ENCODE measurements around the gene C1orf21. TPM values are rescaled to one million over a fixed set of nuclear protein-coding genes. Genes with fewer than 3 reads are reported as not detected.

The C1orf21 gene
- total RNA-seq, 1 donor from 2014 or later = 33.1 TPM

GRCh38 chr1:184379111-184379752, 7.6 kb upstream of the C1orf21 start:
- H3K27me3 Mint-ChIP-seq (ENCODE audit: low read depth) = peaks cover 13% of the 10 kb centered on the region
- H3K36me3 Mint-ChIP-seq = no peaks in the 10 kb centered on the region
- H3K4me1 Mint-ChIP-seq = peaks cover 2% of the 10 kb centered on the region
- no peak overlapping the region for H3K27ac Mint-ChIP-seq
- no peaks in the 10 kb centered on the region for H3K9me3 Mint-ChIP-seq
- H3K4me3 Mint-ChIP-seq = no peak overlapping the region
- TF ChIP-seq CTCF (IDR thresholded peaks at IDR 0.05; ENCODE audit: unreplicated experiment) = no peak
- DNase-seq (ENCODE audit: low spot score in 2 of 2, unreplicated experiment in 2 of 2) = no peak

GRCh38 chr1:184380468-184380867, 6.4 kb upstream of the C1orf21 start:
- H3K36me3 Mint-ChIP-seq = no peaks in the 10 kb centered on the region
- no peaks in the 10 kb centered on the region for H3K9me3 Mint-ChIP-seq
- no peak for DNase-seq (ENCODE audit: low spot score in 2 of 2, unreplicated experiment in 2 of 2)
- peaks cover 5% of the 10 kb centered on the region for H3K4me1 Mint-ChIP-seq
- no peak for TF ChIP-seq CTCF (IDR thresholded peaks at IDR 0.05; ENCODE audit: unreplicated experiment)
- peaks cover 21% of the 10 kb centered on the region for H3K27me3 Mint-ChIP-seq (ENCODE audit: low read depth)
- H3K4me3 Mint-ChIP-seq = no peak overlapping the region
- no peak overlapping the region for H3K27ac Mint-ChIP-seq

GRCh38 chr1:184383772-184384323, 3.0 kb upstream of the C1orf21 start:
- H3K4me1 Mint-ChIP-seq = peaks cover 19% of the 10 kb centered on the region
- H3K9me3 Mint-ChIP-seq = no peaks in the 10 kb centered on the region
- peaks cover 18% of the 10 kb centered on the region for H3K27me3 Mint-ChIP-seq (ENCODE audit: low read depth)
- no peak for TF ChIP-seq CTCF (IDR thresholded peaks at IDR 0.05; ENCODE audit: unreplicated experiment)
- no peak overlapping the region for H3K4me3 Mint-ChIP-seq
- no peaks in the 10 kb centered on the region for H3K36me3 Mint-ChIP-seq
- no peak for DNase-seq (ENCODE audit: low spot score in 2 of 2, unreplicated experiment in 2 of 2)
- H3K27ac Mint-ChIP-seq = no peak overlapping the region

GRCh38 chr1:184385865-184386311, 941 bp upstream of the C1orf21 start:
- peak overlapping the region; percentile 76 for H3K4me3 Mint-ChIP-seq
- H3K9me3 Mint-ChIP-seq = no peaks in the 10 kb centered on the region
- peaks cover 18% of the 10 kb centered on the region for H3K27me3 Mint-ChIP-seq (ENCODE audit: low read depth)
- H3K27ac Mint-ChIP-seq = peak overlapping the region; percentile 71
- TF ChIP-seq CTCF (IDR thresholded peaks at IDR 0.05; ENCODE audit: unreplicated experiment) = no peak
- peaks cover 37% of the 10 kb centered on the region for H3K4me1 Mint-ChIP-seq
- H3K36me3 Mint-ChIP-seq = no peaks in the 10 kb centered on the region
- DNase-seq (ENCODE audit: low spot score in 2 of 2, unreplicated experiment in 2 of 2) = no peak

GRCh38 chr1:184387069-184387475, 243 bp downstream of the C1orf21 start:
- H3K27me3 Mint-ChIP-seq (ENCODE audit: low read depth) = peaks cover 18% of the 10 kb centered on the region
- H3K4me1 Mint-ChIP-seq = peaks cover 47% of the 10 kb centered on the region
- H3K4me3 Mint-ChIP-seq = peak overlapping the region; percentile 76
- no peak for TF ChIP-seq CTCF (IDR thresholded peaks at IDR 0.05; ENCODE audit: unreplicated experiment)
- no peaks in the 10 kb centered on the region for H3K36me3 Mint-ChIP-seq
- H3K9me3 Mint-ChIP-seq = no peaks in the 10 kb centered on the region
- no peak for DNase-seq (ENCODE audit: low spot score in 2 of 2, unreplicated experiment in 2 of 2)
- H3K27ac Mint-ChIP-seq = peak overlapping the region; percentile 82

Data from mesothelial cell of epicardium (in vitro differentiated cells).